Brain microvascular endothelial cell (primary cell): ENCODE data around the gene RANGAP1.

Experiments
- DNase-seq: peaks from one replicate; pipeline ENCODE4 v3.0.0-alpha.2; 2020
- H3K27ac ChIP-seq: fragments of 250-450 bp; sonication (Bioruptor Pico); 2 replicates; pipeline ENCODE4 v1.5.1; 2020; ENCODE audit warnings: mild to moderate bottlenecking, moderate library complexity
- H3K27me3 ChIP-seq: fragments of 250-450 bp; sonication (Bioruptor Pico); replicated peaks from 2 replicates; pipeline ENCODE4 v1.5.1; 2020; ENCODE audit warnings: mild to moderate bottlenecking
- H3K36me3 ChIP-seq: fragments of 250-450 bp; sonication (Bioruptor Pico); replicated peaks from 2 replicates; pipeline ENCODE4 v1.5.1; 2020; ENCODE audit warnings: mild to moderate bottlenecking
- H3K4me3 ChIP-seq: 2 replicates; pipeline ENCODE4 v1.5.1; 2011; ENCODE audit warnings: low read depth, mild to moderate bottlenecking, control low read depth, low read length, moderate library complexity
- in situ Hi-C: cut with HindIII; loops from 2 replicates; pipeline ENCODE4 v1.10.0; 2017; ENCODE audit warnings: low sequenced_read_pairs, low pct_ligation_motif_present
- TF ChIP-seq, protein P1 (sequence below): IDR thresholded peaks from 2 replicates; pipeline ENCODE4 v1.5.1; 2011; ENCODE audit warnings: low read depth, mild to moderate bottlenecking, moderate library complexity, low read length, control low read depth, inconsistent platforms; ENCODE audit errors: missing control alignments

The RANGAP1 gene

DNA sequence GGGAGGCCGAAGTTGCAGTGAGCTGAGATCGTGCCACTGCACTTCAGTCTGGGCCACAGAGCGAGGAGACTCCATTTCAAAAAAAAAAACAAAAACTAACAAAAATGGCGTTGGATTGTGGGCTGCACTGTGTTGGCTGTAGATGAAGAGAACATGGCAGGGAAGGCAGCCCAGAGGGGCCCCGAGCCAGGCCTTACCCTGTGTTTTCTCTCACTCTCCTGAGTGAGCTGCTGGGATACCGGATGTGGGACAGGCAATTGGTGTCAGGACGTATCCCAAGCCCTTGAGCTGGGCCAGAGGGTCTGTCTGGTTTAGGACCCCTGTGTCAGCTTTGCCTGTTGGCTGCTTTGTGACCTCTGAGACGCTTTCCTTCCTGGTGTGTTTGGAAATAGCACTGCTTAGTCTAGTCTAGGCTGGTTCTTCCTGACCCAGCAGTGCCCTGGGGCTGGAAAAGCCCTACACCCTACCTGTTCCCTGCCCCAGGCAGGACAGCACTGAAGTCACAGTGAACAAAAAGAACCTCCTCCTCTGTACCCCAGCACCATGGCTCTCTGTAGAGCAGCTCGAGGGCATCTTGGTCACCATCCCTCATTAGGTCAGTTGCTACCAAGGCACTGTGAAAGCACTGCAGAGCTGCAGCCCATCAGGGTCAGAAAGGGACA lies 63.0 kb downstream of the RANGAP1 start:
- H3K27ac ChIP-seq = no peak overlapping the region
- no peaks in the 10 kb centered on the region for H3K27me3 ChIP-seq
- TF ChIP-seq, protein P1, sequence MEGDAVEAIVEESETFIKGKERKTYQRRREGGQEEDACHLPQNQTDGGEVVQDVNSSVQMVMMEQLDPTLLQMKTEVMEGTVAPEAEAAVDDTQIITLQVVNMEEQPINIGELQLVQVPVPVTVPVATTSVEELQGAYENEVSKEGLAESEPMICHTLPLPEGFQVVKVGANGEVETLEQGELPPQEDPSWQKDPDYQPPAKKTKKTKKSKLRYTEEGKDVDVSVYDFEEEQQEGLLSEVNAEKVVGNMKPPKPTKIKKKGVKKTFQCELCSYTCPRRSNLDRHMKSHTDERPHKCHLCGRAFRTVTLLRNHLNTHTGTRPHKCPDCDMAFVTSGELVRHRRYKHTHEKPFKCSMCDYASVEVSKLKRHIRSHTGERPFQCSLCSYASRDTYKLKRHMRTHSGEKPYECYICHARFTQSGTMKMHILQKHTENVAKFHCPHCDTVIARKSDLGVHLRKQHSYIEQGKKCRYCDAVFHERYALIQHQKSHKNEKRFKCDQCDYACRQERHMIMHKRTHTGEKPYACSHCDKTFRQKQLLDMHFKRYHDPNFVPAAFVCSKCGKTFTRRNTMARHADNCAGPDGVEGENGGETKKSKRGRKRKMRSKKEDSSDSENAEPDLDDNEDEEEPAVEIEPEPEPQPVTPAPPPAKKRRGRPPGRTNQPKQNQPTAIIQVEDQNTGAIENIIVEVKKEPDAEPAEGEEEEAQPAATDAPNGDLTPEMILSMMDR = no peak
- in situ Hi-C loops = no loop called here
- H3K36me3 ChIP-seq = peaks cover 63% of the 10 kb centered on the region
- no peak overlapping the region for H3K4me3 ChIP-seq
- no peak for DNase-seq

DNA sequence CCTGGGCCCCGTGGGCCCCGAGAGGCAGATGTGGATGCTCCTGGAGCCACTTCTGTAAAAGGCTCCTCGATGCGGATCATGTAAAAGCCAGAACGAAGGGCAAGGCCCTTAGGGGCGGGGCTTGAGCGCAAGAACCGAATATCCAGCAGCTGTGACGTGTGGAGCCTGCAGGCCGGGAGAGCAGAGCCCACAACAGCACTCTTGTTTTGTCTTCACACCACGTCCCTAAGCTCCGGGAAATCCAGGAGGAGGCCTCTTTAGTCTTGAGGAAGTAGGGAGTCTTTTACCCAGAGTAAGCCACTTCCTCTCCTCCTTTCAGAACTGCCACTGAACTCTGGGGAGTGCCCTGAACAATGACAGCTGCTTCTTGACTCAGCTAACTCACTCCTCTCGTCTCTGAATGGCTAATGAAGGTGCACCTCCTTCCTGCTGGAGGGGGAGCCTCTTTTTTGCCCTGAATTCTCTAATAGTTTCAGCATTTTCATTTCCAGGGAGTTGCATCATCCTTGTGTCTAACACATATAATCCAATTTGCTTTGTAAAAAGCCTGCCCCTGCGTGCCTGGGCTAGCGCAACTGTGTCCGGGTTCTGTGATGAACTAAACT lies 68.3 kb downstream of the RANGAP1 start:
- no peaks in the 10 kb centered on the region for H3K27me3 ChIP-seq

DNA sequence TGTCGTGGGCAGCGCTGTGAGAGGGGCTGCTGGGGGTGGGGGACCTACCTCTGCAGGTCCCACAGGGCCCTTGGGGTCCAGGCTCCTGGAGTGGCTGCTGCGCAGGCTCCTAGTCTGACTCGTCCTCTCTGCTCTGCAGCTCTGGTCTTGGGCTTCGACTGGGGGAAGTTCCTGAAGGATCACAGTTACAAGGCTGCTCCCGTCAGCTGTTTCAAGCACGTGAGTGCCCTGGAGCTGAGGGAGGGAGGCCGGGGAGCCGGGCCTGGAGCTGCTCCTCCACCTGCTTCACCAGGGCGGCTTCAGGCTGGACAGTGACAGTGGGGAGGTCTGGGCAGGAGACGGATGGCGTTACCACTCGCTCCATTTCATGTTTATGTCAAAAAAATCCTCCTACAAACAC lies 69.0 kb downstream of the RANGAP1 start:
- TF ChIP-seq, protein P1 = no peak

More for the DNA sequence above, 68.3 kb downstream of the RANGAP1 start:
- Histone ChIP-seq H3K27ac (peak overlapping the region; percentile 5), H3K36me3 (peaks cover 36% of the 10 kb centered on the region), H3K4me3 (peak overlapping the region; percentile 22)
- TF ChIP-seq, protein P1 = no peak
- in situ Hi-C loops = no loop called here
- peak; percentile 38 for DNase-seq

DNA sequence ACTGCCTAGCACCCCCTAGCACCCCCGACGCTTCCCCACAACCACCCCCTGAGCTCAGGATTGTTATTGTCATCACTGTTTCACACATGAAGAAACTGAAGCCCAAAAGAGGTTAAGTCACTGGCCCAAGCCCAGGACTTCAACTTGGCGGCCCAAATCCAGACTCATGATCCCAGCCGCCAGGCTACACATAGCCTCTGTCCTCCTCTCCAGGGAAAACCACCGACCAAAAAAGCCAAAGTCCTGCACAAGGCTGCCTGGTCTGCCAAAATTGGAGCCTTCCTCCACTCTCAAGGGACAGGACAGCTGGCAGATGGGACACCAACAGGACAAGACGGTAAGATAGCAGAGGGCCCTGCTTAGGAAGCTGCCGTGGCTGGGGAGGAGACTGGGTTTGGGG lies 70.1 kb downstream of the RANGAP1 start:
- in situ Hi-C loops = no loop called here
- TF ChIP-seq, protein P1 = no peak
- Histone ChIP-seq H3K27me3 (no peaks in the 10 kb centered on the region), H3K36me3 (peaks cover 25% of the 10 kb centered on the region), H3K4me3 (no peak overlapping the region), H3K27ac (no peak overlapping the region)
- no peak for DNase-seq

More for the DNA sequence above, 69.0 kb downstream of the RANGAP1 start:
- in situ Hi-C loops = no loop called here
- peaks cover 32% of the 10 kb centered on the region for H3K36me3 ChIP-seq
- H3K4me3 ChIP-seq = no peak overlapping the region
- H3K27ac ChIP-seq = no peak overlapping the region
- no peaks in the 10 kb centered on the region for H3K27me3 ChIP-seq
- no peak for DNase-seq

DNA sequence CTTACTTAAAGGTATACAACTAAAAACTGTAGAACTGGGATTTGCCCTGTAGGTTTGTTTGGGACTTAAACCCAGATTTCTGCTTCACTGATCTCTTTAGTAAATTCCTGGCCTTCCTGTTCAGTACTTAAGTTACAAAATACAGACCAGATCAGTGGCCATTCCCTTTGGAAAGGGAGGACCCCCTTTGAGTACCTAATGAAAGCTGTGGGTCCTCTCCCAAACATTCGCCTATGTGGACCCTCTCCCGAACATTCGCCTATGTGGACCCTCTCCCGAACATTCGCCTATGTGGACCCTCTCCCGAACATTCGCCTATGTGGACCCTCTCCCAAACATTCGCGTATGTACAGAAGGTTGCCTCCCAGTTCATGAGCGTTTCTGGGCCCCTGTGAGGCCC lies 70.6 kb downstream of the RANGAP1 start:
- in situ Hi-C loops = no loop called here
- H3K4me3 ChIP-seq = no peak overlapping the region
- no peak overlapping the region for H3K27ac ChIP-seq
- peaks cover 27% of the 10 kb centered on the region for H3K36me3 ChIP-seq
- TF ChIP-seq, protein P1 = no peak
- no peaks in the 10 kb centered on the region for H3K27me3 ChIP-seq
- DNase-seq = no peak
